Left lobe of liver (tissue), 2 donors: Measurements from ENCODE around the gene FITM1. TPM values are rescaled to one million over a fixed set of nuclear protein-coding genes. Genes with fewer than 3 reads are reported as not detected.
A peak's percentile ranks its signal among the peaks of the same experiment; 100 is the strongest.

Experiments used
- ATAC-seq: fragments of 200-7000 bp; cut with Tn5 transposase; one replicate; pipeline ENCODE4 v1.9.1; 2020; ENCODE audit warnings: mild to moderate bottlenecking, moderate library complexity
- DNase-seq: peaks from one replicate; pipeline ENCODE4 v3.0.0-alpha.2; 2020; ENCODE audit warnings: low spot score
- total RNA-seq: library from RNA; stranded (reverse); gene quantifications from one replicate; pipeline ENCODE4 v1.2.1, GENCODE V29; 2021
- donor health status: DM: no; HTN: no; CAD: no; lungs with moderate emphysema.
- donor health status: DM: no; HTN: yes; CAD: no.

The FITM1 gene
- total RNA-seq, 1 donor from 2014 or later = 34.9 TPM

- DNase-seq (no peak), ATAC-seq (no peak)
These were observed 14.2 kb upstream of the FITM1 start for GRCh38 chr14:24116128-24116814.

GRCh38 chr14:24117179-24117578, 13.3 kb upstream of the FITM1 start:
- DNase-seq = peak; percentile 83

GRCh38 chr14:24119691-24120090, 10.8 kb upstream of the FITM1 start:
- ATAC-seq (no peak), DNase-seq (no peak)

More at GRCh38 chr14:24117179-24117578, 13.3 kb upstream of the FITM1 start:
- peak; percentile 14 for ATAC-seq

GRCh38 chr14:24121210-24121609, 9.2 kb upstream of the FITM1 start:
- no peak for DNase-seq

GRCh38 chr14:24122416-24122815, 8.0 kb upstream of the FITM1 start:
- no peak for DNase-seq
- ATAC-seq = no peak

More at GRCh38 chr14:24121210-24121609, 9.2 kb upstream of the FITM1 start:
- ATAC-seq = no peak

GRCh38 chr14:24122898-24123297, 7.6 kb upstream of the FITM1 start:
- DNase-seq (no peak), ATAC-seq (peak; percentile 4)

GRCh38 chr14:24123424-24124417, 6.7 kb upstream of the FITM1 start:
- DNase-seq = no peak
- peak; percentile 5 for ATAC-seq

- ATAC-seq = no peak
- no peak for DNase-seq
These were observed 3.5 kb upstream of the FITM1 start for GRCh38 chr14:24126939-24127338.

- ATAC-seq (no peak), DNase-seq (no peak)
These were observed 2.8 kb upstream of the FITM1 start for GRCh38 chr14:24127673-24128072.

- no peak for ATAC-seq
- DNase-seq = no peak
These were observed 955 bp upstream of the FITM1 start for GRCh38 chr14:24129410-24129998.

- peak; percentile 70 for ATAC-seq
- peak; percentile 90 for DNase-seq
These were observed 474 bp downstream of the FITM1 start for GRCh38 chr14:24130717-24131548.

GRCh38 chr14:24131549-24131966, 1.1 kb downstream of the FITM1 start:
- ATAC-seq (peak; percentile 19), DNase-seq (no peak)

GRCh38 chr14:24132061-24132685, 1.7 kb downstream of the FITM1 start:
- DNase-seq = peak; percentile 81
- peak; percentile 32 for ATAC-seq

- ATAC-seq (no peak), DNase-seq (no peak)
These were observed 2.5 kb downstream of the FITM1 start for GRCh38 chr14:24132976-24133375.

GRCh38 chr14:24133735-24134134, 3.3 kb downstream of the FITM1 start:
- ATAC-seq = no peak
- DNase-seq = no peak

- ATAC-seq (no peak), DNase-seq (no peak)
These were observed 5.0 kb downstream of the FITM1 start for GRCh38 chr14:24135584-24135833.

GRCh38 chr14:24135834-24136683, 5.6 kb downstream of the FITM1 start, which contains the start of gene PSME1:
Gene PSME1, plus strand, starts transcription at chr14:24136194. Its CDS starts 69 bp downstream, at chr14:24136263.
- peak; percentile 97 for DNase-seq
- peak; percentile 86 for ATAC-seq

- no peak for ATAC-seq
These were observed 6.4 kb downstream of the FITM1 start for GRCh38 chr14:24136684-24137528.

More at GRCh38 chr14:24136684-24137528, 6.4 kb downstream of the FITM1 start:
- no peak for DNase-seq
